ENCODE results near the gene PTPN13. TPM values are rescaled to one million over a fixed set of nuclear protein-coding genes. Genes with fewer than 3 reads are reported as not detected.

The PTPN13 gene
- total RNA-seq, 1 experiment from 2014 or later, result 12.5 TPM

Other genes starting within 250 kb of the PTPN13 start
- gene MAPK10, start 234.3 kb upstream of the PTPN13 start, total RNA-seq (2021; ENCODE audit: unreplicated experiment), result 0.85 TPM

Measured in Panc1 (cell line).